ENCODE data around the gene LRRC7. TPM values are rescaled to one million over a fixed set of nuclear protein-coding genes. Genes with fewer than 3 reads are reported as not detected.

LRRC7 gene
- total and polyA plus RNA-seq, 11 donors = 0.25 to 4.1 (median 0.49) TPM; not detected in 1

- no peaks in the 10 kb centered on the region for H3K27me3 ChIP-seq
- H3K4me3 ChIP-seq = no peak overlapping the region
- H3K27ac ChIP-seq = no peak overlapping the region
- intact Hi-C loops (cut with DNase I) = no loop called here
- TF ChIP-seq CTCF (IDR thresholded peaks at IDR 0.05) (no peak), POLR2A (IDR thresholded peaks at IDR 0.05) (no peak)
- H3K9me3 ChIP-seq = no peaks in the 10 kb centered on the region
- ATAC-seq = no peak
- no peaks in the 10 kb centered on the region for H3K4me1 ChIP-seq
- DNase-seq = no peak
- 78 to 90% (median 80%) methylated on average over 1 of the region's 1 CpG for WGBS, 4 donors
- H3K36me3 ChIP-seq = no peaks in the 10 kb centered on the region
Observed at GRCh38 chr1:69533343-69533742, 34.4 kb upstream of the LRRC7 start.

- H3K27me3 ChIP-seq = no peaks in the 10 kb centered on the region
- DNase-seq = no peak
- TF ChIP-seq CTCF (IDR thresholded peaks at IDR 0.05) = no peak
- no peak for TF ChIP-seq POLR2A (IDR thresholded peaks at IDR 0.05)
- WGBS, 4 donors = 64 to 79% (median 74%) methylated on average over 1 of the region's 1 CpG
- ATAC-seq = no peak
- no peak overlapping the region for H3K27ac ChIP-seq
- no peaks in the 10 kb centered on the region for H3K4me1 ChIP-seq
- no peak overlapping the region for H3K4me3 ChIP-seq
- no peaks in the 10 kb centered on the region for H3K9me3 ChIP-seq
- intact Hi-C loops (cut with DNase I) = no loop called here
- no peaks in the 10 kb centered on the region for H3K36me3 ChIP-seq
Observed at GRCh38 chr1:69534829-69535228, 32.9 kb upstream of the LRRC7 start.

- TF ChIP-seq CTCF (IDR thresholded peaks at IDR 0.05) = no peak
- no peak for TF ChIP-seq POLR2A (IDR thresholded peaks at IDR 0.05)
- Histone ChIP-seq H3K4me3 (no peak overlapping the region), H3K27me3 (no peaks in the 10 kb centered on the region), H3K27ac (no peak overlapping the region), H3K4me1 (no peaks in the 10 kb centered on the region), H3K36me3 (no peaks in the 10 kb centered on the region), H3K9me3 (no peaks in the 10 kb centered on the region)
- 54 to 67% (median 59%) methylated on average over 3 of the region's 3 CpGs for WGBS, 4 donors
- no peak for ATAC-seq
- intact Hi-C loops (cut with DNase I) = no loop called here
- no peak for DNase-seq
Observed at GRCh38 chr1:69535490-69535889, 32.2 kb upstream of the LRRC7 start.

- no peaks in the 10 kb centered on the region for H3K4me1 ChIP-seq
- TF ChIP-seq CTCF (IDR thresholded peaks at IDR 0.05) (no peak), POLR2A (IDR thresholded peaks at IDR 0.05) (no peak)
- no peaks in the 10 kb centered on the region for H3K27me3 ChIP-seq
- H3K9me3 ChIP-seq = no peaks in the 10 kb centered on the region
- no peaks in the 10 kb centered on the region for H3K36me3 ChIP-seq
- intact Hi-C loops (cut with DNase I) = no loop called here
- no peak overlapping the region for H3K27ac ChIP-seq
- H3K4me3 ChIP-seq = no peak overlapping the region
- ATAC-seq = no peak
- WGBS, 4 donors = 43 to 60% (median 57%) methylated on average over 6 of the region's 6 CpGs
- DNase-seq = no peak
Observed at GRCh38 chr1:69540052-69540451, 27.7 kb upstream of the LRRC7 start.
